ENCODE data around the gene CAMSAP2. TPM values are rescaled to one million over a fixed set of nuclear protein-coding genes. Genes with fewer than 3 reads are reported as not detected.

The CAMSAP2 gene
- total and polyA plus RNA-seq, 2 experiments from 2014 or later = 9.3 to 32.9 TPM

- no peaks in the 10 kb centered on the region for H3K9me2 ChIP-seq (replicated peaks; ENCODE audit: insufficient read depth)
- no peak for DNase-seq (ENCODE audit: low spot score)
- no peak overlapping the region for H3K4me3 ChIP-seq
- H3K4me1 ChIP-seq (ENCODE audit: insufficient read depth) = no peaks in the 10 kb centered on the region
- no peaks in the 10 kb centered on the region for H3K9me3 ChIP-seq (ENCODE audit: low read depth)
- no peak overlapping the region for H3K4me2 ChIP-seq
- H3K79me2 ChIP-seq = no peaks in the 10 kb centered on the region
- TF ChIP-seq, protein P1, sequence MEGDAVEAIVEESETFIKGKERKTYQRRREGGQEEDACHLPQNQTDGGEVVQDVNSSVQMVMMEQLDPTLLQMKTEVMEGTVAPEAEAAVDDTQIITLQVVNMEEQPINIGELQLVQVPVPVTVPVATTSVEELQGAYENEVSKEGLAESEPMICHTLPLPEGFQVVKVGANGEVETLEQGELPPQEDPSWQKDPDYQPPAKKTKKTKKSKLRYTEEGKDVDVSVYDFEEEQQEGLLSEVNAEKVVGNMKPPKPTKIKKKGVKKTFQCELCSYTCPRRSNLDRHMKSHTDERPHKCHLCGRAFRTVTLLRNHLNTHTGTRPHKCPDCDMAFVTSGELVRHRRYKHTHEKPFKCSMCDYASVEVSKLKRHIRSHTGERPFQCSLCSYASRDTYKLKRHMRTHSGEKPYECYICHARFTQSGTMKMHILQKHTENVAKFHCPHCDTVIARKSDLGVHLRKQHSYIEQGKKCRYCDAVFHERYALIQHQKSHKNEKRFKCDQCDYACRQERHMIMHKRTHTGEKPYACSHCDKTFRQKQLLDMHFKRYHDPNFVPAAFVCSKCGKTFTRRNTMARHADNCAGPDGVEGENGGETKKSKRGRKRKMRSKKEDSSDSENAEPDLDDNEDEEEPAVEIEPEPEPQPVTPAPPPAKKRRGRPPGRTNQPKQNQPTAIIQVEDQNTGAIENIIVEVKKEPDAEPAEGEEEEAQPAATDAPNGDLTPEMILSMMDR (IDR thresholded peaks at IDR 0.05; ENCODE audit: poor library complexity) = no peak
- TF ChIP-seq EZH2phosphoT487 (IDR thresholded peaks at IDR 0.05; ENCODE audit: low read depth, severe bottlenecking, unreplicated experiment) = no peak
- TF ChIP-seq EZH2 (IDR thresholded peaks at IDR 0.05; ENCODE audit: borderline replicate concordance) = no peak
- no peaks in the 10 kb centered on the region for H3K27me3 ChIP-seq
- no peaks in the 10 kb centered on the region for H3K36me3 ChIP-seq (replicated peaks; ENCODE audit: insufficient read depth, low read depth)
- no peaks in the 10 kb centered on the region for H4K20me1 ChIP-seq (ENCODE audit: insufficient read depth, poor library complexity, severe bottlenecking)
- WGBS (ENCODE audit: low lambda C conversion rate, missing lambda C conversion rate) = 96% methylated on average over 1 of the region's 1 CpG
- H3K27ac ChIP-seq = no peak overlapping the region
- no peak overlapping the region for H2AFZ ChIP-seq
These were observed 18.5 kb upstream of the CAMSAP2 start for GRCh38 chr1:200720199-200720598.

DNA sequence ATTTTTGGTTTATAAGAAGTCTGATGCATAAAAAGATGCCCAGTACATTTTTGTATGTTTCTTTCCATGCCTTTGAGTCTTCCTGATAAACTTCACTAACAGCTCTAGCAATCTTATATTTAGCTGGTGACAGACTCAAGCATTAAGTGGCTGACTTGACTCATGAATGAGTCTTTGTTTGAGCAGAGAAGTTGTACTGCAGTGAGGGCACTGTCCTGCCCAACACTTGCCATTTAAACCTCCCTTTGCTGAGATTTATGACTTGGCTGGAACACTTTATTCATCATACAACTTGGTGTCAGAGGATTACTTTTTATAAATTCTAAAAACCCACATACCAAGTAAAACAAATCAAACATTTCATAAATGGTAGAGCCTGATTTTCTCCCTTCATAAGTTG, 14.6 kb upstream of the CAMSAP2 start:
- Histone ChIP-seq H3K4me3 (no peak overlapping the region), H3K9me3 (ENCODE audit: low read depth) (no peaks in the 10 kb centered on the region), H2AFZ (no peak overlapping the region), H3K4me1 (ENCODE audit: insufficient read depth) (no peaks in the 10 kb centered on the region), H3K27ac (no peak overlapping the region), H3K4me2 (no peak overlapping the region), H3K36me3 (replicated peaks; ENCODE audit: insufficient read depth, low read depth) (no peaks in the 10 kb centered on the region), H3K27me3 (no peaks in the 10 kb centered on the region), H4K20me1 (ENCODE audit: insufficient read depth, poor library complexity, severe bottlenecking) (no peaks in the 10 kb centered on the region), H3K9me2 (replicated peaks; ENCODE audit: insufficient read depth) (no peaks in the 10 kb centered on the region), H3K79me2 (no peaks in the 10 kb centered on the region)
- DNase-seq (ENCODE audit: low spot score) = no peak
- no peak for TF ChIP-seq EZH2phosphoT487 (IDR thresholded peaks at IDR 0.05; ENCODE audit: low read depth, severe bottlenecking, unreplicated experiment)

DNA sequence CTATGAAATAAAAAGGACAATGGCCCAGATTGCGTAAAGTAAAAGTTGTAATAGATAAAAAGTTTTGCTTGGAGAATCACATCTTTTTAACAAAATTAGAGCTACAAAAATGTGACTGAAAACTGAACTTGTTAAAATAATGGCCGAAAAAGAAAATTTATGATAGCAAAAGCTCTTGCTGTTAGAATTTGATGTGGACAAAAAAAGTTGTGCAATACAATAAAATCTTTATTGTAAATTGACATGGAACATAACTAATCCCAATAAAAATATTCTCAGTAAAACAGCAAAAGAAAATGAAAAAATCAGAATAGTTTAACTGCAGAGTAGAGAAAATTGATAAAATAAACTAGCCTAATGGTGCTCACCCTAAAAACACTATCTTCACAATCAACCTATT, 11.4 kb upstream of the CAMSAP2 start:
- H2AFZ ChIP-seq = no peak overlapping the region
- H3K4me2 ChIP-seq = no peak overlapping the region
- no peak overlapping the region for H3K27ac ChIP-seq
- H3K4me1 ChIP-seq (ENCODE audit: insufficient read depth) = no peaks in the 10 kb centered on the region
- H3K9me3 ChIP-seq (ENCODE audit: low read depth) = no peaks in the 10 kb centered on the region
- TF ChIP-seq, protein P1 (IDR thresholded peaks at IDR 0.05; ENCODE audit: poor library complexity) = no peak
- no peak for TF ChIP-seq EZH2phosphoT487 (IDR thresholded peaks at IDR 0.05; ENCODE audit: low read depth, severe bottlenecking, unreplicated experiment)
- no peak for TF ChIP-seq EZH2 (IDR thresholded peaks at IDR 0.05; ENCODE audit: borderline replicate concordance)
- H3K9me2 ChIP-seq (replicated peaks; ENCODE audit: insufficient read depth) = no peaks in the 10 kb centered on the region
- H4K20me1 ChIP-seq (ENCODE audit: insufficient read depth, poor library complexity, severe bottlenecking) = no peaks in the 10 kb centered on the region
- no peak for DNase-seq (ENCODE audit: low spot score)
- H3K27me3 ChIP-seq = no peaks in the 10 kb centered on the region
- H3K79me2 ChIP-seq = no peaks in the 10 kb centered on the region
- H3K36me3 ChIP-seq (replicated peaks; ENCODE audit: insufficient read depth, low read depth) = no peaks in the 10 kb centered on the region
- no peak overlapping the region for H3K4me3 ChIP-seq
- 94% methylated on average over 2 of the region's 2 CpGs for WGBS (ENCODE audit: low lambda C conversion rate, missing lambda C conversion rate)

DNA sequence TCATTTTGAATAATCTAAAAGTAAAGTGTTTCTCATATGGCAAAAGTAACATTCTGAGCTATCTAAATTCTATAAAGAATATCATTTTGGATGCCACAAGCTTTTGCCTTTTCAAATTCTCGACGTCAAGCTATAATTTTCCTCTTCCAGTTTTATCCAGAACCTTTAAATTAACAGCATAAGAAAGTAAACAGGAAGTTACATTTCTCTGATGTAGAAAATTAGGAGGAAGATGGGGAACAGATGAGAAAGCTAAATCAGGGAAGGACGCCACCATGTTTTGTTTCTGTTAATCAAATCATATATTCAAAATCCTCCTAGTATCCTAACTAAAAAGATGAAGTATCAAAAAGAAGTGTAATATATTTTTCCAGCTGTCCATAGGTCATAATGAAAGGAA, 8.8 kb upstream of the CAMSAP2 start:
- Histone ChIP-seq H3K27ac (no peak overlapping the region), H3K36me3 (replicated peaks; ENCODE audit: insufficient read depth, low read depth) (no peaks in the 10 kb centered on the region), H3K9me2 (replicated peaks; ENCODE audit: insufficient read depth) (no peaks in the 10 kb centered on the region), H3K4me3 (no peak overlapping the region), H3K79me2 (no peaks in the 10 kb centered on the region), H3K9me3 (ENCODE audit: low read depth) (no peaks in the 10 kb centered on the region), H4K20me1 (ENCODE audit: insufficient read depth, poor library complexity, severe bottlenecking) (no peaks in the 10 kb centered on the region), H3K4me1 (ENCODE audit: insufficient read depth) (no peaks in the 10 kb centered on the region), H2AFZ (peak overlapping the region; percentile 42), H3K27me3 (no peaks in the 10 kb centered on the region), H3K4me2 (no peak overlapping the region)
- TF ChIP-seq EZH2phosphoT487 (IDR thresholded peaks at IDR 0.05; ENCODE audit: low read depth, severe bottlenecking, unreplicated experiment) (no peak), EZH2 (IDR thresholded peaks at IDR 0.05; ENCODE audit: borderline replicate concordance) (no peak)
- TF ChIP-seq, protein P1 (IDR thresholded peaks at IDR 0.05; ENCODE audit: poor library complexity) = no peak
- 69% methylated on average over 3 of the region's 3 CpGs for WGBS (ENCODE audit: low lambda C conversion rate, missing lambda C conversion rate)
- no peak for DNase-seq (ENCODE audit: low spot score)
